NB4 (cell line): Measurements from ENCODE around the gene ZIM2.

Experiments used
- DNase-seq: peaks from one replicate; pipeline ENCODE4 v3.0.0; 2010; ENCODE audit warnings: low read depth
- H3K4me3 ChIP-seq: one replicate; pipeline ENCODE4 v1.5.1; 2011; ENCODE audit warnings: mild to moderate bottlenecking, low read depth, low read length, moderate library complexity
- CTCF ChIP-seq: IDR thresholded peaks from one replicate; pipeline ENCODE4 v1.5.1; 2012; ENCODE audit warnings: low read depth, low read length
- MAX ChIP-seq: IDR thresholded peaks from 2 replicates; pipeline ENCODE4 v1.6.1; 2011; ENCODE audit warnings: low read depth, low read length
- MYC ChIP-seq: IDR thresholded peaks from 2 replicates; pipeline ENCODE4 v1.6.1; 2011; ENCODE audit warnings: low read depth, low read length
- POLR2A ChIP-seq: IDR thresholded peaks from 2 replicates; pipeline ENCODE4 v1.6.1; 2011; ENCODE audit warnings: mild to moderate bottlenecking; ENCODE audit not compliant: insufficient read length; ENCODE audit errors: extremely low read depth

Gene ZIM2

GRCh38 chr19:56874530-56874929 is 34.0 kb upstream of the ZIM2 start:
- H3K4me3 ChIP-seq = no peak overlapping the region
- DNase-seq = no peak
- no peak for TF ChIP-seq POLR2A
- TF ChIP-seq MYC = no peak
- no peak for TF ChIP-seq MAX
- no peak for TF ChIP-seq CTCF

GRCh38 chr19:56873493-56873892 is 33.0 kb upstream of the ZIM2 start:
- no peak overlapping the region for H3K4me3 ChIP-seq
- DNase-seq = no peak
- TF ChIP-seq MYC = no peak
- TF ChIP-seq CTCF = no peak
- no peak for TF ChIP-seq POLR2A
- TF ChIP-seq MAX = no peak

- H3K4me3 ChIP-seq = no peak overlapping the region
- no peak for DNase-seq
- TF ChIP-seq MYC (no peak), POLR2A (no peak), CTCF (no peak), MAX (no peak)
These were observed 29.4 kb upstream of the ZIM2 start for GRCh38 chr19:56869886-56870285.

GRCh38 chr19:56868446-56868845 is 27.9 kb upstream of the ZIM2 start:
- DNase-seq = no peak
- TF ChIP-seq POLR2A (no peak), CTCF (no peak), MYC (no peak), MAX (no peak)
- H3K4me3 ChIP-seq = no peak overlapping the region

- no peak overlapping the region for H3K4me3 ChIP-seq
- TF ChIP-seq MAX (no peak), CTCF (no peak), POLR2A (no peak), MYC (no peak)
- no peak for DNase-seq
These were observed 26.0 kb upstream of the ZIM2 start for GRCh38 chr19:56866538-56866937.

GRCh38 chr19:56864443-56865125 is 24.1 kb upstream of the ZIM2 start:
- TF ChIP-seq MYC (no peak), MAX (no peak), CTCF (no peak), POLR2A (no peak)
- no peak overlapping the region for H3K4me3 ChIP-seq
- no peak for DNase-seq
